B cell (primary cell): Measurements from ENCODE around the gene SHLD1.

Experiments used
- CTCF ChIP-seq: fragments of 200-600 bp; IDR thresholded peaks from one replicate; pipeline ENCODE4 v1.8.0; 2022; ENCODE audit warnings: antibody characterized with exemption, mild to moderate bottlenecking
- EZH2 ChIP-seq: IDR thresholded peaks from 2 replicates; pipeline ENCODE4 v1.6.1; 2012; ENCODE audit warnings: borderline replicate concordance, low read depth, mild to moderate bottlenecking, moderate library complexity, low read length; ENCODE audit not compliant: insufficient read depth, poor library complexity, severe bottlenecking

DNA sequence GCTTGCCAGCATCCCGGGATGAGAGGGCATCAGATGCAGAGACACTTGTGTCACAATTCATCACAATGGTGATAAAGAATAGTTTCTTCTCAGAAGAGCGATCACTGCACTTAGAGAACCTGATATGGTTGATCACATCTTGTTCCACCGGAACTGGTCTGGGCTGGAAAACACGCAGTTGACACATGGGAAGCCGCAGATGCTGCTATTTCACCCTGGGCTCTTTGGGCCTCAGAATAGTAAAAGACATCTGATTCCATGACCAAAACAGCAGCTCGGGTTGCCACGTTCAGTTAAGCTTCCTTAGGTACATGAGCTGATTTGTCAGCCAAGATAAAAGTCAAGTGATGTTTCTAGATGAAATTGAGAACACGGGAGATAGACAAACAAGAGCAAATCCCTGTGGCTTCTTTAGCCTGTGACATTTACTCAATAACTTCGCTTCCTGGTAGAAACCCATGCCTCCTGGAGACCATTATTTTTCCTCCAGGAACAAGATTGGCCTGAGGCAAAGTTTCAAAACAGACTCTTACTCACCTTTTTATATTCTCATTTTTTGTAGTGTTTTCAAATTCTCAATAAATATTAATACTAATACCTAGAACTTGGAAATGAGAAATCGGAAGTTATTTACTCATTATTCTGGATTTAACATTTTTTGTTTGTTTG, 140.7 kb downstream of the SHLD1 start:
- no peak for TF ChIP-seq EZH2
- no peak for TF ChIP-seq CTCF
